Activated CD8-positive, alpha-beta memory T cell treated with anti-CD3 and anti-CD28 coated beads, Interleukin-2, amount 50 U/mL, for 48 hours (primary cell): ENCODE results near the gene ZNF814.
"Not testable (repeated sequence)": the region's sequence is repeated elsewhere in the genome, so short reads cannot be mapped to it uniquely, and the experiment has no call there.

Experiments
- DNase-seq: peaks from one replicate; pipeline ENCODE4 v3.0.0-alpha.2; 2020

The ZNF814 gene

DNA sequence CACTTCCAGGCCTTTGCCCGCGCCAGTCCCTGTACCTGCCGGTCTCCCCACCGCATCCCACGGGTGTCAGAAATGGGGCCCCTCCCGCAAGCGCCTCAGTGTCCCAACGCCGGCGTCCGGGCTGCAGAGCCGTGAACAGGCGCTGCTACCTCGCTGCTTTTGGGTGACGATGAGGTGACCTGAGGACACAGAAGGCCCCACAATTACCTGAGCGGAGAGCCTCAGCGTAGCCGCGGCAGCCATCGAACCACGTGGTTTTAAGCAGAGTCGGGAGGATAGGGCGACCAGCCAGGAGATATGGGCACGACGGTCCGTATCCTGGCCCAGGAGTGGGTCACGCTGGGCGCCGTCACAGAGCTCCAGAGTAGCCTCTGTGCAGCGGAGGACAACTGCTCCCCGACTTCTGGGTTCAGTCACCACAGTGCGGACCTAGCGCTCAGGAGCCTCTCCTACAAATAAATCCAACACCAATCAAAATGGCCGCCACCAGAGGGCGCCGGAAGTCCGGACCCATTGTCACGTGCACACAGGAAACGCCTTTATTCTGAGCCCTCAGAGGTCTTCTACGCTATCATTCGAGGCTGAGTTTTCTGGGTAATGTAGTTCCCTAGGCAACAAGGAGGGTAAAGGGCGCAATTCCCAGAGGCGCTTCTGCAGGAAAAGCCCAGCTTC is at the start of gene ZNF814:
ZNF814 (minus strand) TSS at position 478 of the 672 bp plus-strand sequence; CDS start at position 243, 235 bp downstream.
- DNase-seq, result peak; percentile 89

DNA sequence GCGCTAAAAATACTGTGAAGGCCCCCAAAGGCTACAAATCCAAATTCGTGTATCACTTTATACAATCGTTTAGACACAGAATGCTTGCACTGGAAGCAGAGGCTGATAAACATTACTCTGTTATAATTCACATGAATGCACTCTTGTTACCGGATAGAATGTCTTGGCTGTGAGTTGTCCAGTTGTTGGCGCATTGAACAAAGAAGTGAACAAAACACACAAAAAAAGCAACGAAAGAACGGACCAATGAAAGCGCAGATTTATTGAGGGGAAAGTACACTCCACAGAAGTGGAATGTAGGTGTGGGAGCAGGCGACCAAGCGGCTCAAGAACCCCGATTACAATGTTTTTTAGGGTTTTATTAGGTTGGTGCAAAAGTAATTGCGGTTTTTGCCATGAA is 46.9 kb upstream of the ZNF814 start:
- no peak for DNase-seq

DNA sequence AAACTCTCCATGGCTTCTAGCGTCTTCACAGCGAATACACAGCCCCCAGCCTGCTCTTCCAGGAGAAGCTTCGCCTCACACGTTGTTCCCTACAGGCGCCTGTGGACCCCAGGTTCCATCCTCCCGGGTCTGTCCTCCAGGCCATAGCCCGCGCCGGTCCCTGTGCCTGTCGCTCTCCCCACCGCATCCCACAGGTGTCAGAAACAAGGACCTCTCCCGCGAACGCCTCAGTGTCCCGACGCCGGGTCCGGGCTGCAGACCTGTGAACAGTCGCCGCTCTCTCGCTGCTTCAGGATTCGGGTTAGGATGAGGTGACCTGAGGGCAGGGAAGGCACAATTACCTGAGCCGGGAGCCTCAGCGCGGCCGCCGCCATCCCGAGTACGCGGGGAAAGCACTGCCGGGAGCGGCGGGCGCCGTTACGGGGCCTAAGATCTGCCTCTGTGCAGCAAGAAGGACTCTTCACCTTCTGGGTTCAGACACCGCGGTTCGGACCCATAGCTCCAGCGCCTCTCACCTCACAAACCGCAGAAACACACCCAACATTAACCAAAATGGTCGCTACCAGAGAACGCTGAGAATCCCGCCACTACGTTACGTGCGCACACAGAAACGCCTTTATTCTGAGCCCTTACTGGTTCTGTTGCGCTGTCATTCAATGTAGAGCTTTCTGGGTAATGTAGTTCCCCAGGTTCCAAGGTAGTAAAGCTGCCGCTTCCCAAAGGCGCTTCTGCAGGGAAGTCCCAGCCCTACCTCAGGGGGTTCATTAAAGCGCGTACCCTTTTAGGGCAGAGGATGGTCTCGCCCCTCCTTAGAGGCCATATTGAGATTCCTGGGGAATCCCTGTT is 46.2 kb upstream of the ZNF814 start, which contains the start of gene ZNF418:
ZNF418 (minus strand) TSS at position 583 of the 846 bp plus-strand sequence. CDS start 1,580 bp downstream, outside the sequence.
- peak; percentile 61 for DNase-seq

DNA sequence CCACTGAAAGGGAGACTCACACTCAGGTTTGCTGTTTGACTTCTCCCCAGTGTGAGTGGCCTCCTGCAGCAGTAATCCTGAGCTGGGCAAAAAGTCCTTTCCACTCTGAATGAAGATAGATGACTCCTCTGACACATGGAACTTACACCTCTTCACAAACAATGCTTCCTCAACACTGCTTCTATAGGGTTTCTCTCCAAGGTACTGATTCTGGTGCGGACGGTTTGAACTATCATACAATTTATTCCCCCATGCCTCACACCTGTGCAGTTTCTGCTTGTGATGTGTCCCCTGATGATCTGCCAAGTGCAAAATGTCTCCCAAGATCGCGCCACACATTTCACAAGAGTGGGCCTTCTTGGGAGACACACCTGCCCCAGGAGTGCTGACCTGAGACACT is 38.8 kb upstream of the ZNF814 start:
- no peak for DNase-seq

DNA sequence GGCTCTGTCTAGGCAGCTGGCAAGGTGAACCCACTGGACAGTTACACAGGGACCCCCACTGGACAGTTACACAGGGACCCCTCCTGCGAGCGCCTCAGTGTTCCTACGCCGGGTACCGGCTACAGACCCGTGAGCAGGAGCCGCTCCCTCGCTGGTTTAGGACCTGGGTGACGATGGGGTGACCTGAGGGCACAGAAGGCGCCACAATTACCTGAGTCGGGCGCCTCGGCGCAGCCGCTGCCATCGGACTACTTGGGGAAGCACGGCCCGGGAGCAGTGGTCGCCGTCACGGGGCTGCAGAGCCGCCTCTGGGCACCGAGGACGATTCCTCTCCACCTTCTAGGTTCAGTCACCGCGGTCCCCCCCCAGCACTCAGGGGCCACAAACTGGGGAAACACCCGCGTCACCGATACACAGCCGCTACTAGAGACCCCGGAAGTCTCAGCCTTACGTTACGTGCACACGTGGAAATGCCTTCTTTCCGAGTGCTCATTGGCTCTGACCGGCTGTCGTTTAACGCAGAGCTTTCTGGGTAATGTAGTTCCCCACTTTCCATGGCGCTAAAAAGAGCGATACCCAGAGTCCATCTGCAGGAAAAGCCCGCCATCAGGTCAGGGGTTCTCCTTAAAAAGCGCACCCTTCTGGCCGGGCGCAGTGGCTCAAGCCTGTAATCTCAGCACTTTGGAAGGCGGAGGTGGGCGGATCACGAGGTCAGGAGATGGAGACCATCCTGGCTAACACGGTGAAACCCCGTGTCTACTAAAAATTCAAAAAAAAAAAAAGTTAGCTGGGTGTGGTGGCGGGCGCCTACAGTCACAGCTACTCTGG is 27.5 kb upstream of the ZNF814 start, which contains the start of gene ZNF417:
ZNF417 (minus strand) TSS at position 425 of the 828 bp plus-strand sequence; CDS start at position 244, 181 bp downstream.
- DNase-seq, result peak; percentile 86

DNA sequence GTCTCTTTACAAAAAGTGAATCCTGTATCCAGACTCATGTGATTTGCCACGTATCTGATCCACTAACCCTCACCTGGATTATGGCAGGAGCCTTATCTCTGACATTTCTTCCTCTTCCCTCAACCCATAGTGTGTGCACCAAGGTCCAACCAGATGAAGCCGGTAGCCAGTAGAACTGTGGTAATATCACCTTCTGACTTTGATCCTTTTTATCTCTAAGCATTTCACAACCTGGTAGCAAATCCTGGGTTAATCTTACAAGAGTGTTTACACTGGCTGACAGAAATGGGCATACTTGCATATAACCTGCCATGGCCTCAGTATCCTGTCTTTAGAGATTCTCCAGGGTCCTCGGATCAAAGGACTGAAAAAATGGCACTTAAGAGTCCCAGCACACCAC is 25.7 kb upstream of the ZNF814 start:
- no peak for DNase-seq

DNA sequence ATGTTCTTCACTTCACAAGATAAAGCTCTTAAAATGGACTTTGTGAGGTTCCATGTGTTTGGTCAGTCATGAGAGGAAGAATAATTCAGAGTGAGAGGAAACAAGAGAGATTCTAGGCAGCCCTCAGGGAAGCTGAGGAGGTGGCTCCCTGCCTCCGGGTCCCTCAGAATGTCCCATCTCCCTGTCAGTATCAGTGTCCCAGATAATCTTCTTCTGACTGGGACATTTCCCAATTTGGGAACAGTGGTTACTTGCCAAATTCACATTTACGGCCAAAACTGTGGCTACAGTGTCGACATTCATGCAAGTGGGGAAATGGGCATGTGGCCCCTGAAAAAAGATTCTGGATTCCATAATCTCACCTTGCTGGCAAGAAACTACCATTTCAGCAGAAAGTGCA is 18.6 kb upstream of the ZNF814 start:
- DNase-seq, result no peak

DNA sequence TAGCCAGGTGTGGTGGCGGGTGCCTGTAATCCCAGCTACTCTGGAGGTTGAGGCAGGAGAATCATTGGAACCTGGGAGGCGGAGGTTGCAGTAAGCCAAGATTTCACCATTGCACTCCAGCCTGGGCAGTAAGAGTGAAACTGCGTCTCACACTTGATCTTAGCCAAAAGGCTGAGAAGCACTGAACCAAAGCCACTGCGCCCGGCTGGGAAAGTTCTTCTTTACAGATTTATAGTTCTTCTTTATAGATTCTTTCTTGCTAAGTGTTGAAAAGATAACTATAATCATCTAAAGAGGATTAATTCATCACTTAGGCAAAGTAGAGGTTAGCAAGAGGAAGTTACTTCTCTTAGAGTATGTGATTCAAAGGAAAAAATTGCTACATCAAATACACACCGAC is 16.4 kb upstream of the ZNF814 start:
- no peak for DNase-seq

DNA sequence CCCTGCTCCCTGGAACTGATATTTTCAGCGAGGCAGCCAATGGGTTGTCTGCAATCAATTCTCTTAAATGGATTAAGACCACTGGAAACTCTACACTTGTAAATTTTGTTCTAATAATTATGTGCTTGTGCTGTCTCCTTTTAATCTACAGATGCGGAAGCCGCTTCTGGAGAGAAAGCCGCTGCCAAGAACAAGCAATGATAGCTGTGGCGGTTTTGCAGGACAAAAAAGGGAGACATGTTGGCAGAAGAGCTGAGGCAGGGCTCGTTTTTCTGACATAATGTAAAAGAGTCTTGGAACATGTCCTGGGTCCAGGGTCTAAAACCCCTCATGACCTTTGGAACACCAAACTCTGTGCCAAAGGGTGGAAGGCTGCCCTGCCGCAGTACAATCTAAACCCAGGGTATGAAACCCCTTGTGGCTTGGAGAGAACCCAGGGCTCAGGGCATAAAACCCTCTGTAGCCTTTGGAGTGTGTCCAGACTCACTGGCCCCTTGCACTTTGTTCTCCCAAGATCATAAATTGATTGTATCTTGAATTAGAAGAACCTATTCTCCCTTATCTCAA is 14.9 kb upstream of the ZNF814 start:
- DNase-seq, result no peak

DNA sequence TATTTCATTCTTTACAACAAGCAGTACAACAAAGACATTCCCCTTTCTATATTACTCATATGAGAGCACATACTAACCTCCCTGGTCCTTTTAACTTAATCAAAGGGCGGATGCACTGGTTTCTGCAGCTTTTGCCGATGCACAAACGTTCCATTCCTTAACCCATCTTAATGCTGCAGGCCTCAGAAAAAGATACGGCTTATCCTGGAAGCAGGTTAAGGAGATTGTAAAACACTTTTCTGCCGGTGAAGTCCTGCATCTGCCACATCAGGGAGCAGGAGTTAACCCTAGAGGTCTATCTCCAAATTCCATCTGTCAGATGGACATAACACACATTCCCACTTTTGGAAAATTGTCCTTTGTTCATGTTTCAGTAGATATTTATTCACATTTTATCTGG is 11.5 kb upstream of the ZNF814 start:
- DNase-seq, result no peak

DNA sequence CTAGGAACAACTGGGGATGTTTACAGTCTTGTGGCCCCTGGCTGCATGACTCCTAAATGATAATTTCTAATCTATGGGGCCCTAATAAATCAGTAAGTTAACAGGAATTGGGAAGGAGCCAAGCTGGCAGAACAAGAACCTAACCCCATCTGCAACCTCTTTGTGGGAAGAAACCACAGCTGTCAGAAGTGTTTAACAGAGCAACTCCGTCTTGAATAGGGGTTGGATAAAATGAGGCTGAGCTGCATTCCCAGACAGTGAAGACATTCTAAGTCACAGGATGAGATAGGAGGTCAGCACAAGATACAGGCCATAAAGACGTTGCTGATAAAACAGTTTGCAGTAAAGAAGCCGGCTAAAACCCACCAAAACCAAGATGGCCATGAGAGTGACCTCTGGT is 1.9 kb upstream of the ZNF814 start:
- not testable (repeated sequence) for DNase-seq

DNA sequence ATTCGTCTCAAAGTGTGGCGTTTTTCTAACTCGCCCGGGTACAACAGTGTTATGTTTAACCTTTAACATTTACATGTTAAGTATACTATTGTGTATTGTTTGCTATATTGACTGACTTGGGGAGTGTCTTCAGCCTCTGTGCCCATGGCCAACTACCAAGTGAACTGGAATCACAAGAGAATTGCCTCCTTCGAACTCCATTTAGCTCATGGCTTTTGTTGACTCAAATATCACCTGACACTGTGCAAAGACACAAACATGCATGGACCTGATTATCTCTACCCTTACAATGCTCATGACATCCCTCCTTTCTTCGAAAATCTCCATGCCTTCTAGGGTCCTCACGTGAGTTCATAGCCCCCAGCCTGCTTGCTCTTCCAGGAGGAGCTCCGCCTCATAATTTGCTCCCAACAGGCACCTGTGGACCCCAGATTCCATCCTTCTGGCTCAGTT is 704 bp downstream of the ZNF814 start:
- DNase-seq, result no peak

DNA sequence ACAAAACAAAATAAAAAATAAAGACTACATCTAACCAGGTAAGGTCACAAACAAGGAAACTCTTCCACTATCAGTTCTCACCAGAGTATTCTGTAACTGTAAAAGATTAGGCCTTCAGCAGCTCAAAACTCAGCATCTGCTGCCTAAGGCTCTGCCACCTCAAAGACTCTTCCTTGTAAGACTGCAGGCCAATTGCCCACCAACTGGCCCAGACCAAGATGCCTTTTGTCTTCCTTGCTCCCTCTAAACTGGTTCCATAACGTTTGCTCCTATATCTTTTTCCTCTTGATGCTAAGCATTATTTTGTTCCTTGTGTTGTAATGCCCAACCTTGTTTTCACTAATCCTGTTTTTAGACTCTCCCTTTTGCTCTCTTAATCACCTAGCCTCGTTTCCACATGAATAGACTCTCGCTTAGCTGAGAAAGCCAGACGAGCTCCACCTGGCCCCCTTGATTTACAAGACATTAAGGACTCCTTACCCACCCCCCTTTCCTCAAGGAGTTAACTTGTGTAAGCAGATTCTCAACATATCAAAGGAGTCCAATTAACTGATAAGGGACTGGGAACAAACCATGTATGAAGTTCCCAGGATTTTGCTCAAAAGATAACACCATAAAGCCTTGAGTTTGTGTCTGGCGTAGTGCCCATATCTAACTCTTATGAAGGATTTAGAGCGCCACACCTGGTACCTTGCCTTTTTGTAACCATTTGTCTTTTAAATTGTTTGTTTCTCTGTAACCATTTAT is 1.5 kb downstream of the ZNF814 start:
- DNase-seq, result no peak

DNA sequence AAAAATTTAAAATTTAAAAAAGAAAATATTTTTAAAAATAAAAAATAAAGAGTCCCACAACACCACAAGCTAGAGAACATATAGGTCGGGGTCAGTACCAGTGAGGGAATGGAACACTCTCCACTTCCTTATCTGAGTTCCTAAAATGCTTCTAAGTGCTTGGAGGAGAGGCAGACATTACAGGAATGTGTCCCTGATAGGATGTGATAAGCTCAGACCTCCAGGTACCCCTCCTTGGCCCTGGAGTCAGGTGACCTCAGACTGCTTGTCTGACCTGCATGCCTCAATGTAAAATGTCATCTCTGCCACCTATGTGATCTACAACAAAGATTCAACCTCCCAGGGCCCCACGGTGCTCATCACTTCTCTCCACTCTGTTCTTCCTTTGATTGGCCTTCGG is 2.8 kb downstream of the ZNF814 start:
- no peak for DNase-seq

DNA sequence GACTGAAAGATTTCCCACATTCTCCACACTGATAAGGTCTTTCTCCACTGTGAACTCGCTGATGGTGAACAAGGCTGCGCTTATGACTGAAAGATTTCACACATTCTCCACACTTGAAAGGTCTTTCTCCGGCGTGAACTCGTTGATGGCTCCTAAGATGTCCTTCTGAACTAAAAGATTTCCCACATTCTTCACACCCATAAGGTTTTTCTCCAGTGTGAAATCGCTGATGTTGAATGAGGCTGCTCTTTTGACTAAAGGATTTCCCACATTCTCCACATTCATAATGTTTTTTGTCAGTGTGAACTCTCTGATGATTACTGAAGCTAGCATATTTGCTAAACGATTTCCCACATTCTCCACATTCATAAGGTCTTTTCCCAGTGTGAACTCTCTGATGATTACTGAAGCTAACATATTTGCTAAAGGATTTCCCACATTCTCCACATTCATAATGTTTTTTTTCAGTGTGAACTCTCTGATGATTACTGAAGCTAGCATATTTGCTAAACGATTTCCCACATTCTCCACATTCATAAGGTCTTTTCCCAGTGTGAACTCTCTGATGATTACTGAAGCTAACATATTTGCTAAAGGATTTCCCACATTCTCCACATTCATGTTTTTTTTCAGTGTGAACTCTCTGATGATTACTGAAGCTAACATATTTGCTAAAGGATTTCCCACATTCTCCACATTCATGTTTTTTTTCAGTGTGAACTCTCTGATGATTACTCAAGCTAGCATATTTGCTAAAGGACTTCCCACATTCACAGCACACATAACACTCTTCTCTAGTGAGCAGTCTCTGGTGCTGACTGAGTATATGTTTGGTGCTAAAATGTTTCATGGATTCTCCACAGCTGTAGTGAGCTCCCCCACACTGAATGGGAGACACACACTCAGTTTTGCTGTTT is 14.7 kb downstream of the ZNF814 start:
- DNase-seq, result not testable (repeated sequence)

DNA sequence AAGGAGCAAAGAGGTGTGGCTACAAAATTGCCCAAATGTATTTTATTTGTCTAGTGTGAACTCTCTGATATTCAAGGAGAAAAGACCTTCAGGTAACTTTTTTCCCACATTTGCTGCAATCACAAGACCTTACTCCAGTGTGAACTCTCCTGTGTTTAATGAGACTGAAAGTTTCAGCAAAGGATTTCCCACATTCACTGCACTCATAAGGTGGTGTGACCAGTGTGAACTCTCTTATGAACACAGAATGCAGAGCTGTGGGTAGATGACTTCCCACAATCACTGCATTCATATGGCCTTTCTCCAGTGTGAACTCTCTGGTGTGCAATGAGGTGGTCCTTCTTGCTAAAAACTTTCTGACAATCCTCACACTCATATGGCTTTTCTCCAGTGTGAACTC is 16.4 kb downstream of the ZNF814 start:
- no peak for DNase-seq

DNA sequence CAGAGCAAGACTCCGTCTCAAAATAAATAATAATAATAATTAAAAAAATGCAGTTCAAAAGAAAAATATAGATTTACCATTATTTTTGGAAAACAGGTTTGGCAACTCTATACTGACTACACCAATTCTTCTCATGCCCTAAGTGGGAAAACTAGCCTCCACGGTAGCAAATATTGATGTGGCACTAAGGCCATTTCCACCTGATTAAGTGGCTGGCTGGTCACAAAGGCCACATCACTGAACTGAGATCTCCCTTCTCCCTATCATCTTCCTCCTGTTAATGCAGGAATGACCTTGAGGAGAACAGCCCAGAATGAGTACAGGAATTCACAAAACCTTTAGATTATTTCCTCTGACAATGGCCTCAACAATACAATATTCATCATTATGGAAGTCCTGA is 18.6 kb downstream of the ZNF814 start:
- DNase-seq, result no peak

DNA sequence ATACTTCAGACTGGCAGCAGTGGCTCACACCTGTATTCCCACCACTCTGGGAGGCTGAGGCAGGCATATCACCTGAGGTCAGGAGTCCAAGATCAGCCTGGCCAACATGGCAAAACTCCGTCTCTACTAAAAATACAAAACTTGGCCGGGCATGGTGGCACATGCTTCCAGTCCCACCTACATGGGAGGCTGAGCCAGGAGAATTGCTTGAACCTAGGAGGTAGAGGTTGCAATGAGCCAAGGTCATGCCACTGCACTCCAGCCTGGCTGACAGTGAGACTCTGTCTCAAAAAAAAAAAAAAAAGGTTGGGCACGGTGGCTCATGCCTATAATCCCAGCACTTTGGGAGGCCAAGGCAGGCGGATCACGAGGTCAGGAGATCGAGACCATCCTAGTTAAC is 19.2 kb downstream of the ZNF814 start:
- DNase-seq, result not testable (repeated sequence)

DNA sequence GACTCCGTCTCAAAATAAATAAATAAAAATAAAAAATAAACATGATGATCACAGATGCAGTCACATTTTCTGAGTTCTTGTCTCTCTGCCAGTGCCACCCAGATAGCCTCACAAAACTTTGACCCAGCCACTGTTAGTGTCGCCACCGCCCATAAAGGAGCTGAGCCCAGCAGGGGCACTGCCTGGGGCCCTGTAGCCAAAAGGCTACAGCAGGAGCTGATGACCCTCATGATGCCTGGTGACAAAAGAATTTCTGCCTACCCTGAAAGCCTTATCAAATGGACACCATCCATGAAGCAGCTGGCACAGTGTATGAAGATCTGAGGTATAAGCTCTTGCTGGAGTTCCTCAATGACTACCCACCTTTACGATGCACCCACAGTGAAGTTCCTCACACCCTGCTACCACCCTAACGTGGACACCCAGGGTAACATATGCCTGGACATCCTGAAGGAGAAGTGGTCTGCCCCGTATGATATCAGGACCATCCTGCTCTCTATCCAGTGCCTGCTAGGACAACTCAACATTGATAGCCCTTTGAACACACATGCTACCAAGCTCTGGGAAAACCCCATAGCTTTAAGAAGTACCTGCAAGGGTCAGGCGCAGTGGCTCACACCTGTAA is 20.9 kb downstream of the ZNF814 start:
- no peak for DNase-seq

DNA sequence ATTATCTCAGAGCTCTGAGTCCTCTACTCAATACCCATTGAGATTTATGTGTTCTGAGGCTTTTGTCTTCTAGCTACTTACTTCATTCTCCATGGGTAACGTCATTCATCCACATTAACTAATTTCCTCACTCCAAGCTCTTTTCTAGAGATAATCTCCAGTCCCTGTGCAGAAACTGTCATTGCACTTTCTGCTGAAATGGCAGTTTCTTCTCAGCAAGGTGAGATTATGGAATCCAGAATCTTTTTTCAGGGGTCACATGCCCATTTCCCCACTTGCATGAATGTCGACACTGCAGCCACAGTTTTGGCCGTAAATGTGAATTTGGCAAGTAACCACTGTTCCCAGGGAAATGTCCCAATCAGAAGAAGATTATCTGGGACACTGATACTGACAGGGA is 26.5 kb downstream of the ZNF814 start:
- not testable (repeated sequence) for DNase-seq
